Transverse colon (tissue), 4 donors: Measurements from ENCODE around the gene TNFRSF6B. TPM values are rescaled to one million over a fixed set of nuclear protein-coding genes. Genes with fewer than 3 reads are reported as not detected.

Experiments
- DNase-seq: peaks from one replicate; pipeline ENCODE4 v3.0.0-alpha.2; 2019
- H3K27ac ChIP-seq, 4 donors: fragments of 200-600 bp; sonication (generic); 2 replicates each; pipeline ENCODE4 v1.5.1; 2016 to 2018; ENCODE audit warnings: inconsistent platforms in 4 of 4
- H3K27me3 ChIP-seq: fragments of 200-600 bp; sonication (generic); 2 replicates; pipeline ENCODE4 v1.5.1; 2017; ENCODE audit warnings: inconsistent platforms
- H3K36me3 ChIP-seq, 4 donors: fragments of 200-600 bp; sonication (generic); 2 replicates each; pipeline ENCODE4 v1.5.1; 2017 to 2019; ENCODE audit warnings: inconsistent platforms in 4 of 4
- H3K4me1 ChIP-seq, 4 donors: fragments of 200-600 bp; sonication (generic); 2 replicates each; pipeline ENCODE4 v1.5.1; 2017 to 2020; ENCODE audit warnings: inconsistent platforms in 4 of 4
- H3K4me3 ChIP-seq, 4 donors: fragments of 200-600 bp; sonication (generic); 1 replicate in 1 of 4; 2 replicates in 3 of 4; pipeline versions ENCODE4 v1.5.1 to v1.6.1; 2017 to 2019; ENCODE audit warnings: inconsistent platforms in 4 of 4
- H3K9me3 ChIP-seq, 2 donors: fragments of 200-600 bp; sonication (generic); 2 replicates each; pipeline ENCODE4 v1.5.1; 2017 to 2019; ENCODE audit warnings: inconsistent platforms in 2 of 2
- EP300 ChIP-seq: sonication (generic); formaldehyde crosslinking; IDR thresholded peaks from one replicate; pipeline ENCODE4 v1.6.1; 2017; ENCODE audit warnings: antibody characterized with exemption, low read depth
- POLR2A ChIP-seq: fragments of 450-650 bp; IDR thresholded peaks from one replicate; pipeline ENCODE4 v1.6.1; 2016; ENCODE audit warnings: antibody characterized with exemption, mild to moderate bottlenecking, moderate library complexity
- POLR2AphosphoS5 ChIP-seq, 3 donors: sonication (generic); formaldehyde crosslinking; IDR thresholded peaks; one replicate each; pipeline ENCODE4 v1.6.1; 2016; ENCODE audit warnings: antibody characterized with exemption in 3 of 3
- WGBS, 2 donors: methylation state at CpG; one replicate each; pipeline ENCODE4 v1.1.5; 2018; ENCODE audit warnings: low coverage in 1 of 2; 5-methylcytosine and 5-hydroxymethylcytosine counted together
- in situ Hi-C, 4 donors: fragments of 200-750 bp; cut with MboI; loops; one replicate each; pipeline versions ENCODE4 v1.15.0 to v1.15.1; 2017; ENCODE audit warnings: low sequenced_read_pairs in 3 of 4, low pct_ligation_motif_present in 1 of 4, low pct_unique_long_range_greater_than_20kb in 1 of 4
- intact Hi-C: fragments of 100-400 bp; cut with DNase I; formaldehyde crosslinking; loops from one replicate; pipeline ENCODE4 v1.15.1; 2023; ENCODE audit warnings: low total_unique reads
- total RNA-seq, 4 donors: library from RNA; depleted of rRNA; stranded (reverse); fragments of >200 nt; gene quantifications; one replicate each; pipeline ENCODE4 v1.1.0, GENCODE V29; 2016
- TF ChIP-seq, protein P1 (sequence below), 5 experiments: fragments of 200-600 bp in 3 of 5; fragments of 450-650 bp in 2 of 5; sonication (generic) in 3 of 5; IDR thresholded peaks; 1 replicate in 2 of 5; 2 replicates in 3 of 5; pipeline ENCODE4 v1.5.1; 2016 to 2017; ENCODE audit warnings: antibody characterized with exemption in 5 of 5, inconsistent platforms in 3 of 5, mild to moderate bottlenecking in 2 of 5, moderate library complexity in 1 of 5

Gene TNFRSF6B
- total RNA-seq, 4 donors from 2014 or later, result 4.2 to 34.4 (median 13.6) TPM

DNA sequence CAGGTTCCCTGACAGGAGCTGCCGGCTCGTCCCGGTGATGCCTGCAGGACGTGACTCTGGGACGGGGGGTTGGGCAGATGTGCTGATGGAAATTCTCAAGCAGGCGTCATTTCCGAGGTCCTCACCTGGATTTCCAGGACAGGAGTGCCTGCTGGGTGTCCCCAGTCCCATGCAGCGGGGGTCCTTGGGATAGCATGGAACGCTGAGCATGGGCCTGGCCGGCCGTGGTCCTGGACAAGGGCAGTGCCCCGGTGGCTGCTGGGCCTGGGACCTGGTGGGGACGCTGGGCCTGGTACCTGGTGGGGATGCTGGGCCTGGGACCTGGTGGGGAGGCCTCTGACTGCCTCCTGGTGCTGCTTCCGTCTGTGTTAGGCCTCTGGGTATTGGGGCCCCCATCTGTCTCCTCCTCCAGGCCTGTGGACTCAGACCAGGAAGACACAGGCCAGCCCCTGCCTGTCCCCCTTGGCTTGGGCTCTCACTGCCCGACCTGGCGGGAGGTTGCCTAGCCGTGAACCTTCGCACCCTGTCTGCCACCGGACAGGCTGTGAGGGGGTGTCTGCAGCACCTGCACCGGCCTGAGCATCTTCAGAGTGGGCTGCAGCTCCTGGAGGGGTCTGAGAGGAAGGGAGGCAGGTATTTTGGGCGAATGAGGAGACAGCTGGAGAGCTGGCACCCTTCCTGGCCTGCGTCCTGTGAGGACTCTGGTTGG, 32.2 kb upstream of the TNFRSF6B start:
- Histone ChIP-seq H3K4me1 (peaks cover 3 to 4% (median 4%) of the 10 kb centered on the region in 4 donors), H3K9me3 (no peaks in the 10 kb centered on the region), H3K36me3 (peaks cover 0 to 10% (median 0%) of the 10 kb centered on the region in 4 donors), H3K27me3 (no peaks in the 10 kb centered on the region), H3K27ac (no peak overlapping the region), H3K4me3 (no peak overlapping the region)
- DNase-seq, result no peak
- TF ChIP-seq, protein P1, sequence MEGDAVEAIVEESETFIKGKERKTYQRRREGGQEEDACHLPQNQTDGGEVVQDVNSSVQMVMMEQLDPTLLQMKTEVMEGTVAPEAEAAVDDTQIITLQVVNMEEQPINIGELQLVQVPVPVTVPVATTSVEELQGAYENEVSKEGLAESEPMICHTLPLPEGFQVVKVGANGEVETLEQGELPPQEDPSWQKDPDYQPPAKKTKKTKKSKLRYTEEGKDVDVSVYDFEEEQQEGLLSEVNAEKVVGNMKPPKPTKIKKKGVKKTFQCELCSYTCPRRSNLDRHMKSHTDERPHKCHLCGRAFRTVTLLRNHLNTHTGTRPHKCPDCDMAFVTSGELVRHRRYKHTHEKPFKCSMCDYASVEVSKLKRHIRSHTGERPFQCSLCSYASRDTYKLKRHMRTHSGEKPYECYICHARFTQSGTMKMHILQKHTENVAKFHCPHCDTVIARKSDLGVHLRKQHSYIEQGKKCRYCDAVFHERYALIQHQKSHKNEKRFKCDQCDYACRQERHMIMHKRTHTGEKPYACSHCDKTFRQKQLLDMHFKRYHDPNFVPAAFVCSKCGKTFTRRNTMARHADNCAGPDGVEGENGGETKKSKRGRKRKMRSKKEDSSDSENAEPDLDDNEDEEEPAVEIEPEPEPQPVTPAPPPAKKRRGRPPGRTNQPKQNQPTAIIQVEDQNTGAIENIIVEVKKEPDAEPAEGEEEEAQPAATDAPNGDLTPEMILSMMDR (IDR thresholded peaks at IDR 0.05), result no peak
- TF ChIP-seq POLR2AphosphoS5 (IDR thresholded peaks at IDR 0.05), result no peak
- no peak for TF ChIP-seq EP300
- TF ChIP-seq POLR2A, result no peak
- WGBS, 2 donors, result 91% methylated on average over 18 of the region's 22 CpGs; no CpG with 5 or more reads in 1 of the 2 donors
- in situ Hi-C loops, result no loop called here
- intact Hi-C loops, result no loop called here

DNA sequence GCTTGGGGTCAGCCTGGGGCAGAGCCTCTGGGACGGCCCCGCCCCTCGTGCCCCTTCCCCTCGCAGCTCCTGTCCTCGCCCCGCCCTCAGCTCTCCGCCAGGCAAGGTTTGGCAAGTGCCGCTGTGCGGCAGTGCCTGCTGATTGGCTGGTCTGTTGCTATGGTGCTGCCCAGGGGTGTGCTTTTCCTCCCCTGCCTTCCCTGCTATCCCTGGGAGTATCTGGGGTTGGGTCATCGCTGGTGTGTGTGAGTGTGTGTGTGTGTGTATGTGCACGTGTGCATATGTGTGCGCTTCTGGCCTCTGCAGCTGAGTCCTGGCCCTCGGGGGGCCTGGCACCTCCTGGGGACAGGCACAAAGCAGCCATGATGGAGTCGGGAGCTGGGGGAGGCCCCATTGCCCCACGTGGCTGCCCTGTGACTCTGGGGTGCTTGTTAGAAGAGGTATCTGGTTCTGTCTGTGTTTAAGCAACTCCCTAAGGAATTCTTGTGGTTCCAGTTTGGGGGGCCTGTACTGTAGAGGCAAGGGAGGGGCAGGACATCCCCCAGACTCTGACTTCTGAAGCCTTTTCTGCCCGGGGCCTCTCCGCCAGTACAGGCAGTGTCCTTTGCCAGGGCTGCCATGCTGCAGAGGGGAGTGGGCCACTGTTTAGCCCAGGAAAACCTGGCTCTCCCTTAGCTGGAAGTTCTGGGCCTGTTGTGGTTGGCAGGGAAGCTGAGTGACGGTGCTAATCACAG, 31.4 kb upstream of the TNFRSF6B start:
- no peak overlapping the region for H3K27ac ChIP-seq
- no peaks in the 10 kb centered on the region for H3K4me1 ChIP-seq
- no peak for DNase-seq
- H3K9me3 ChIP-seq, result no peaks in the 10 kb centered on the region
- 67% methylated on average over 18 of the region's 18 CpGs; no CpG with 5 or more reads in 1 of the 2 donors for WGBS, 2 donors
- in situ Hi-C loops, result no loop called here
- intact Hi-C loops, result no loop called here
- peaks cover 0 to 10% (median 0%) of the 10 kb centered on the region in 4 donors for H3K36me3 ChIP-seq
- no peak overlapping the region for H3K4me3 ChIP-seq
- H3K27me3 ChIP-seq, result no peaks in the 10 kb centered on the region
- TF ChIP-seq, protein P1 (IDR thresholded peaks at IDR 0.05), result no peak
- TF ChIP-seq POLR2A, result no peak
- TF ChIP-seq EP300, result no peak
- no peak for TF ChIP-seq POLR2AphosphoS5 (IDR thresholded peaks at IDR 0.05)

DNA sequence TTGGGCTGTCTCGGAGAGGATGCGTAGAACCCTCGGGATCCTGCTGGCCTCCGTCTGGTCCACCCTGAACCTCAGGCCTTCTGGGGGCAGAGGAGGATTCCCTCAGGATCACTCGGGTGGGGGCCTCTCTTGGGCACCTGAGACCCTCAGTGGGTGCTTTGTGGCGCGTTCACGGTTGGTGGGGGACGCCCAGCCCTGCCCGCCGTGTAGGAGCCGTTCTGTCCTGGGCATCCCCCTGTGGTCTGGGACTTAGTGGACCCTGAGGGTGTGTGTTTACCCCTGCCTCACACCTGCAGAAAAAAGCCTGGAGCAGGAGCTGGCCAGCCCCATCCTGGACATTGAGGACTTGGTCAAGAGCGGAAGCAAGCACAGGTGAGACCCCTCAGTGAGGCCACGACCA, 30.7 kb upstream of the TNFRSF6B start:
- in situ Hi-C loops, result no loop called here
- 87% methylated on average over 12 of the region's 14 CpGs; no CpG with 5 or more reads in 1 of the 2 donors for WGBS, 2 donors

GRCh38 chr20:63667858-63668257, 28.6 kb upstream of the TNFRSF6B start:
- Histone ChIP-seq H3K9me3 (no peaks in the 10 kb centered on the region), H3K27me3 (no peaks in the 10 kb centered on the region), H3K27ac (no peak overlapping the region), H3K4me3 (no peak overlapping the region), H3K36me3 (peaks cover 0 to 10% (median 0%) of the 10 kb centered on the region in 4 donors), H3K4me1 (no peaks in the 10 kb centered on the region)
- 91 to 95% methylated on average over 6 to 16 of the region's 16 CpGs for WGBS, 2 donors
- in situ Hi-C loops (no loop called here), intact Hi-C loops (no loop called here)
- DNase-seq, result no peak
- TF ChIP-seq POLR2AphosphoS5 (IDR thresholded peaks at IDR 0.05), result no peak
- TF ChIP-seq POLR2A, result no peak
- TF ChIP-seq, protein P1 (IDR thresholded peaks at IDR 0.05), result no peak
- TF ChIP-seq EP300, result no peak

More for the DNA sequence above, 30.7 kb upstream of the TNFRSF6B start:
- Histone ChIP-seq H3K4me3 (no peak overlapping the region), H3K27me3 (no peaks in the 10 kb centered on the region), H3K27ac (no peak overlapping the region), H3K9me3 (no peaks in the 10 kb centered on the region), H3K4me1 (no peaks in the 10 kb centered on the region), H3K36me3 (peaks cover 0 to 10% (median 0%) of the 10 kb centered on the region in 4 donors)
- no peak for TF ChIP-seq POLR2AphosphoS5 (IDR thresholded peaks at IDR 0.05)
- no peak for DNase-seq
- intact Hi-C loops, result no loop called here
